GM18861 (cell line): ENCODE data around the gene ATP6V1G2.
A peak's percentile ranks its signal among the peaks of the same experiment; 100 is the strongest.
"Not testable (repeated sequence)": the region's sequence is repeated elsewhere in the genome, so short reads cannot be mapped to it uniquely, and the experiment has no call there.

Experiments used
- ATAC-seq: cut with Tn5 transposase; IDR thresholded peaks from one replicate; pipeline ENCODE4 v1.9.1; 2021; ENCODE audit not compliant: unreplicated experiment

The ATP6V1G2 gene

GRCh38 chr6:31546339-31546957 is at the start of gene ATP6V1G2:
Gene ATP6V1G2, minus strand, starts transcription at chr6:31546608. Its CDS starts 49 bp downstream, at chr6:31546559.
- ATAC-seq, result peak; percentile 43

GRCh38 chr6:31592396-31592771 is 46.0 kb upstream of the ATP6V1G2 start:
- ATAC-seq, result no peak

GRCh38 chr6:31590691-31591090 is 44.3 kb upstream of the ATP6V1G2 start:
- ATAC-seq, result not testable (repeated sequence)

GRCh38 chr6:31588871-31589650 is 42.7 kb upstream of the ATP6V1G2 start:
- ATAC-seq, result no peak

GRCh38 chr6:31587791-31588777 is 41.7 kb upstream of the ATP6V1G2 start:
- no peak for ATAC-seq

GRCh38 chr6:31586599-31587281 is 40.3 kb upstream of the ATP6V1G2 start:
- ATAC-seq, result no peak

- no peak for ATAC-seq
Measured at GRCh38 chr6:31586008-31586407, 39.6 kb upstream of the ATP6V1G2 start, which contains the start of gene LST1. Gene LST1, plus strand, starts transcription at chr6:31586277. Its CDS starts 1,023 bp downstream, at chr6:31587300.

GRCh38 chr6:31585491-31585890 is 39.1 kb upstream of the ATP6V1G2 start:
- ATAC-seq, result no peak

GRCh38 chr6:31582230-31582643 is 35.8 kb upstream of the ATP6V1G2 start, which contains the start of gene LTB:
Gene LTB, minus strand, starts transcription at chr6:31582424. Its CDS starts 7 bp downstream, at chr6:31582417.
- no peak for ATAC-seq

GRCh38 chr6:31581434-31582229 is 35.2 kb upstream of the ATP6V1G2 start:
- ATAC-seq, result no peak

- ATAC-seq, result peak; percentile 50
Measured at GRCh38 chr6:31580807-31581433, 34.5 kb upstream of the ATP6V1G2 start.

- ATAC-seq, result no peak
Measured at GRCh38 chr6:31580438-31580740, 34.0 kb upstream of the ATP6V1G2 start.

- ATAC-seq, result no peak
Measured at GRCh38 chr6:31579546-31580437, 33.4 kb upstream of the ATP6V1G2 start.

- no peak for ATAC-seq
Measured at GRCh38 chr6:31579119-31579505, 32.7 kb upstream of the ATP6V1G2 start.

- no peak for ATAC-seq
Measured at GRCh38 chr6:31578184-31579118, 32.0 kb upstream of the ATP6V1G2 start.

- ATAC-seq, result no peak
Measured at GRCh38 chr6:31577579-31577966, 31.2 kb upstream of the ATP6V1G2 start.

- no peak for ATAC-seq
Measured at GRCh38 chr6:31576897-31577578, 30.6 kb upstream of the ATP6V1G2 start.
